ENCODE measurements around the gene CBFA2T2.

- TF ChIP-seq SIN3A (IDR thresholded peaks at IDR 0.05; ENCODE audit: borderline replicate concordance, insufficient read depth, low read length) (no peak), POLR2AphosphoS5 (IDR thresholded peaks at IDR 0.05; ENCODE audit: low read depth, low read length) (no peak)
These were observed 137.8 kb downstream of the CBFA2T2 start for GRCh38 chr20:33627577-33628216.

All from PFSK-1 (cell line).